NCI-H460 (cell line): ENCODE results near the gene KLK8. TPM values are rescaled to one million over a fixed set of nuclear protein-coding genes. Genes with fewer than 3 reads are reported as not detected.

ENCODE experiments used
- DNase-seq: peaks from one replicate; pipeline ENCODE4 v3.0.0-alpha.2; 2016; ENCODE audit warnings: low read depth; ENCODE audit errors: extremely low read depth
- total RNA-seq: library from RNA; depleted of rRNA; stranded (reverse); fragments of >200 nt; shearing (Covaris generic); gene quantifications from 2 replicates; pipeline ENCODE4 v1.2.3, GENCODE V29; 2014; rRNA removed

Gene KLK8
- total RNA-seq, 1 experiment from 2014 or later: not detected

DNA sequence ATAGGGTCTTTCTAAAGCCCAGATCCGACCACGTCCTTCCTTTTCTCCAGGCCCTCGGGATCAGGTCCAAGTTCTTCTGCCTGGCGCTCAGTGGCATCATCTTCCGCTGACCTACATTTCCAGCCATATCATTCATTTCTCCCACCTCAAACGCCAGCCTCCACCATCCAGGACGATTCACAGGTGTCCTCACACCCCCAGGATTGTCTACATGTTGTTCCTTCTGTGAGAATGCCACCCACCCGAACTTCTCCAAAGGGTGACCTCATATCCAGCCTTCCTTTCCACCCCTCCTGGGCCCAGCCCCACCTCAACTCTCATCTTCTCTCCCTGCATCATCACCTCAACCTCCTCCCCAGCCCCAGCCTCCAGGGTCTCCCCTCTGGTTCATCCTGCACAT is 43.8 kb downstream of the KLK8 start:
- no peak for DNase-seq

DNA sequence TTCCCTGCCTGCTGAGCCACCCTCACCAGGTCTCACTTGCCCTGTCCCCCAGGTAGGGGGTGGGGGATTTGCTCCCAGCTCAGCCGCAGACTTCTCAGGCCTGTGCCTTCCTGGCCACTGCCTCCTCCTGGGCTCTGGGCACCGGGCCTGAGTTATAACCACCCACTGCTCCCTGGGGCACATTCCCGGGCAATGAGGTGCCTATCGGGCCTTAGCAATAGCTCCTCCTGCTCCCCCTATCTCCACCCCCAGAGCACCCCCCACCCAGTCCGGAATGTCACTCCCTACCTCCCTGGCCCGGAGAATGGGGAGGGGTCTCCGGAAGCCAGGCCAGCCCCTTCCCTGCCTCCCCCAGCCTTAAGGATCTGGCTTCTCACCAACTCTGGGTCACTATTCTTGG is 48.5 kb downstream of the KLK8 start, which contains the start of gene KLK5:
Gene KLK5 (minus strand): TSS at position 129 of the 400 bp plus-strand sequence. CDS start 381 bp downstream, outside the sequence.
- DNase-seq: no peak

DNA sequence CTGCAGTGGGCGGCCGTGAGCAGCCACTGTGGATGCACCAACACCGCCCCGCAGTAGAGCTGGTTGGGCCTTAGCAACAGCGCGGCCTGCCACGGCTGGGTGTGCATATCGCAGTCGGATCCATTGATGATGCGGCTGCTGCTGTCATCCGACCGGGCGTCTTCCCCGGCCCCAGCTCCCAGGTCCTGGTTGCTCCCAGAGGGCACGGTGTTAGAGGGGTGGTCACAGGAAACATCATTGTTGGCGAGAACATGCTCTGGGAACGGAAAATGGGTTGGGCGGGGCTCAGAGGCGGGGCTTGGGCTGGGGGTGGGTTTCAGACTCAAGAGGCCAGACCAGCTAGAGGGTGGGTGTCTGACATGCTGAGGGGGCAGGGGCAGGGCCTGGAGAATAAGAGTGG is 51.5 kb downstream of the KLK8 start:
- no peak for DNase-seq

DNA sequence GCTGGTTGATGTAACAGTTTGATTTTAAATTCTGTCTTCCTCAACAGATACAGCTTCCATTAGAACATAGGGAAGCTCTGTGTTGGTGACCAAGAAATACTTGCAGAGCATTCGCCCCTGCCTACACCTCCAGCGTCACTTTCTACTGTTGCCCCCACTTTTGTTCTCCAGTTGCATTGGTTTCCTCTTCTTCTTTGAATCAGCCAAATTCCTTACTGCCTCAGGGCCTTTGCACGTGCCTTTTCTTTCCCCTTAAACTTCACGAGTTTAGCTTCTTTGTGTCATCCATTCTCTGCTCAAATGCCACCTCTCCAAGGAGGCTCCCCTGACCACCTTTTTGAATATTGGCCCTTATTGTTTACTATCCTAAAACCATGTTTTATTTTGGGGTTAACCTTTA is 54.3 kb downstream of the KLK8 start:
- DNase-seq: no peak

Other genes starting within 250 kb of the KLK8 start
- gene GPR32, start 231.1 kb downstream of the KLK8 start, total RNA-seq: not detected in 2 replicates
- 0.32 TPM in 1 of 2 replicates, not detected in the other for gene ACP4, start 211.2 kb downstream of the KLK8 start, total RNA-seq
- gene KLK1, start 177.8 kb downstream of the KLK8 start, total RNA-seq: 0.40 and 0.64 TPM in 2 replicates
- not detected in 2 replicates for gene KLK15, start 168.0 kb downstream of the KLK8 start, total RNA-seq
- gene KLK3, start 146.7 kb downstream of the KLK8 start, total RNA-seq: not detected in 2 replicates
- gene KLK2, start 128.2 kb downstream of the KLK8 start, total RNA-seq: not detected in 2 replicates
- not detected in 2 replicates for gene KLK4, start 90.2 kb downstream of the KLK8 start, total RNA-seq
- gene KLK5, start 48.6 kb downstream of the KLK8 start, total RNA-seq: not detected in 2 replicates
- gene KLK6, start 32.0 kb downstream of the KLK8 start, total RNA-seq: not detected in 2 replicates
- not detected in 2 replicates for gene KLK7, start 17.7 kb downstream of the KLK8 start, total RNA-seq
- gene KLK10, start 18.1 kb upstream of the KLK8 start, total RNA-seq: 0.17 TPM in 1 of 2 replicates, not detected in the other
- gene KLK11, start 25.0 kb upstream of the KLK8 start, total RNA-seq: not detected in 2 replicates
- not detected in 2 replicates for gene KLK12, start 33.4 kb upstream of the KLK8 start, total RNA-seq
- gene KLK13, start 63.5 kb upstream of the KLK8 start, total RNA-seq: not detected in 2 replicates
- gene KLK14, start 81.3 kb upstream of the KLK8 start, total RNA-seq: not detected in 2 replicates
- 10.1 and 14.8 TPM in 2 replicates for gene CTU1, start 106.8 kb upstream of the KLK8 start, total RNA-seq
- gene SIGLEC9, start 123.3 kb upstream of the KLK8 start, total RNA-seq: not detected in 2 replicates
- not detected in 2 replicates for gene SIGLEC7, start 140.7 kb upstream of the KLK8 start, total RNA-seq
- 0.22 TPM in 1 of 2 replicates, not detected in the other for gene CD33, start 223.5 kb upstream of the KLK8 start, total RNA-seq
- gene SIGLECL1, start 249.5 kb upstream of the KLK8 start, total RNA-seq: not detected in 2 replicates